ENCODE measurements around the gene XRCC1. TPM values are rescaled to one million over a fixed set of nuclear protein-coding genes. Genes with fewer than 3 reads are reported as not detected.

The XRCC1 gene
- total RNA-seq, 1 experiment from 2014 or later, result 38.0 TPM

DNA sequence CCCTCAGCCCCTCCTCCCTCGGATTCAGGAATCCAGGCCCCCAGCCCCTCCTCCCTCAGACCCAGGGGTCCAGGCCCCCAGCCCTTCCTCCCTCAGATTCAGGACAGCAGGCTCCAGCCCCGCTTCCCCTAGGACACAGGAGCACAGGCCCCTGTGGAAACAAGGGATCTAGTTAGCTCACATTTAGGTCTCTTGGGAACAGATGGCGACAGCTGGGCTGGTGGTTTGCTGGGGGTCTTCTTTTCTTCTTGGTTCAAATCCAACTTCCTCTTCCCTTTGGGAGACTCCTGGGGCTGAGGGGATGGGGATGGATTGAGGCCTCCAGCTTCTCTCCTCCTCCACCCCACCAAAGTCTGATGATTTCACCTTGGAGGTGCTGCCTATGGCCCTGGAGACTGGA, 22.7 kb downstream of the XRCC1 start:
- Histone ChIP-seq H4K8ac (replicated peaks; ENCODE audit: insufficient read length, low read depth, low read length) (no peak overlapping the region), H2AFZ (ENCODE audit: low read length) (no peak overlapping the region), H2BK120ac (ENCODE audit: low read depth, low read length, poor library complexity, severe bottlenecking) (no peak overlapping the region), H2BK20ac (ENCODE audit: low read depth, low read length, poor library complexity, severe bottlenecking) (no peak overlapping the region), H4K20me1 (ENCODE audit: control insufficient read depth, insufficient read depth, insufficient read length) (no peaks in the 10 kb centered on the region), H3K4ac (ENCODE audit: low read depth, low read length) (no peak overlapping the region), H2BK15ac (ENCODE audit: low read depth, low read length) (no peak overlapping the region; the same call in 1 of the 2 replicates), H2BK5ac (ENCODE audit: insufficient read length, low read length) (no peak overlapping the region), H3T11ph (ENCODE audit: low read length) (no peak overlapping the region), H3K14ac (ENCODE audit: insufficient read depth, low read length) (no peak overlapping the region), H3K27me3 (ENCODE audit: insufficient read depth, low read length) (no peaks in the 10 kb centered on the region), H4K91ac (ENCODE audit: insufficient read length, low read depth, low read length) (no peak overlapping the region), H2BK12ac (ENCODE audit: insufficient read length, low read depth, low read length) (no peak overlapping the region), H3K56ac (ENCODE audit: insufficient read length, low read depth, low read length) (no peak overlapping the region), H3K4me1 (ENCODE audit: insufficient read depth, low read length) (no peaks in the 10 kb centered on the region), H3K9me3 (ENCODE audit: control insufficient read depth, low read depth, low read length) (no peaks in the 10 kb centered on the region), H3K4me2 (ENCODE audit: insufficient read depth, insufficient read length, low read length) (no peak overlapping the region), H3K18ac (ENCODE audit: insufficient read length, low read depth, low read length) (no peak overlapping the region), H3K79me1 (ENCODE audit: insufficient read depth, low read depth, low read length, poor library complexity, severe bottlenecking) (no peaks in the 10 kb centered on the region), H2AK5ac (ENCODE audit: insufficient read length, low read length) (no peak overlapping the region), H3K23ac (ENCODE audit: insufficient read length, low read depth, low read length) (no peak overlapping the region), H3K79me2 (ENCODE audit: insufficient read depth, low read length) (no peaks in the 10 kb centered on the region), H3K9ac (ENCODE audit: extremely low read depth, insufficient read length, low read length) (no peak overlapping the region), H3K27ac (ENCODE audit: insufficient read length, low read depth, low read length) (no peak overlapping the region), H4K5ac (ENCODE audit: insufficient read length, low read depth, low read length) (no peak overlapping the region), H3K23me2 (ENCODE audit: insufficient read length, low read depth, low read length, poor library complexity, severe bottlenecking) (no peaks in the 10 kb centered on the region)
- H3K27ac Mint-ChIP-seq, result peak overlapping the region in 1 of 3 experiments; percentile 53; a peak in 2 of 7 replicates
- H3K36me3 Mint-ChIP-seq (ENCODE audit: insufficient read depth in 1 of 3, low read depth in 3 of 3), result peaks cover 18 to 61% (median 55%) of the 10 kb centered on the region in 3 experiments; a peak in 6 of 7 replicates
- WGBS (ENCODE audit: extremely low coverage, insufficient read length, low lambda C conversion rate), result no CpG with 5 or more reads among the region's 3 CpGs
- 0 out of 5 replicates have a peak, but pooled peaks cover 0 to 2% of the 10 kb centered on the region in 2 experiments for H3K9me3 Mint-ChIP-seq
- H3K4me3 Mint-ChIP-seq, result no peak overlapping the region
- peaks cover 7 to 11% of the 10 kb centered on the region in 2 experiments for H3K4me1 Mint-ChIP-seq
- H3K27me3 Mint-ChIP-seq (ENCODE audit: low read depth), result no peaks in the 10 kb centered on the region
- DNase-seq, result no peak
- TF ChIP-seq, protein P1, sequence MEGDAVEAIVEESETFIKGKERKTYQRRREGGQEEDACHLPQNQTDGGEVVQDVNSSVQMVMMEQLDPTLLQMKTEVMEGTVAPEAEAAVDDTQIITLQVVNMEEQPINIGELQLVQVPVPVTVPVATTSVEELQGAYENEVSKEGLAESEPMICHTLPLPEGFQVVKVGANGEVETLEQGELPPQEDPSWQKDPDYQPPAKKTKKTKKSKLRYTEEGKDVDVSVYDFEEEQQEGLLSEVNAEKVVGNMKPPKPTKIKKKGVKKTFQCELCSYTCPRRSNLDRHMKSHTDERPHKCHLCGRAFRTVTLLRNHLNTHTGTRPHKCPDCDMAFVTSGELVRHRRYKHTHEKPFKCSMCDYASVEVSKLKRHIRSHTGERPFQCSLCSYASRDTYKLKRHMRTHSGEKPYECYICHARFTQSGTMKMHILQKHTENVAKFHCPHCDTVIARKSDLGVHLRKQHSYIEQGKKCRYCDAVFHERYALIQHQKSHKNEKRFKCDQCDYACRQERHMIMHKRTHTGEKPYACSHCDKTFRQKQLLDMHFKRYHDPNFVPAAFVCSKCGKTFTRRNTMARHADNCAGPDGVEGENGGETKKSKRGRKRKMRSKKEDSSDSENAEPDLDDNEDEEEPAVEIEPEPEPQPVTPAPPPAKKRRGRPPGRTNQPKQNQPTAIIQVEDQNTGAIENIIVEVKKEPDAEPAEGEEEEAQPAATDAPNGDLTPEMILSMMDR (conservative IDR thresholded peaks at IDR 0.05), result no peak

Data from H9 (cell line).